OCI-LY7 (cell line): ENCODE results near the gene LIN37. TPM values are rescaled to one million over a fixed set of nuclear protein-coding genes. Genes with fewer than 3 reads are reported as not detected.

Experiments used
- BruUV-seq: library from RNA; stranded (reverse); fragments of 400-500 nt; replicated peaks from 2 replicates; lab custom pipeline; 2021; lab: Mats Ljungman, UMichigan
- CTCF ChIA-PET: fragments of 300-600 bp; sonication (Branson Sonifier 250); formaldehyde crosslinking; loops from one replicate; lab custom pipeline; 2022; ENCODE audit warnings: antibody characterized with exemption; ENCODE audit not compliant: unreplicated experiment; lab: Charles Lee
- POLR2A ChIA-PET: fragments of 300-600 bp; sonication (Branson Sonifier 250); formaldehyde crosslinking; loops from one replicate; lab custom pipeline; 2022; ENCODE audit warnings: antibody characterized with exemption; lab: Charles Lee
- DNase-seq: peaks from one replicate; pipeline ENCODE4 v3.0.0-alpha.2; 2015; ENCODE audit warnings: low spot score
- H2AFZ ChIP-seq: fragments of 200-600 bp; sonication (generic), shearing (Covaris generic); 2 replicates; pipeline ENCODE4 v1.6.1; 2014; ENCODE audit warnings: mild to moderate bottlenecking, antibody characterized with exemption, low read length, moderate library complexity
- H3K27ac ChIP-seq: fragments of 200-600 bp; sonication (generic); 2 replicates; pipeline ENCODE4 v1.5.1; 2014; ENCODE audit warnings: mixed run types, low read depth, mild to moderate bottlenecking, moderate library complexity, low read length, inconsistent platforms; ENCODE audit not compliant: poor library complexity, severe bottlenecking
- H3K36me3 ChIP-seq: fragments of 200-600 bp; sonication (generic); 2 replicates; pipeline ENCODE4 v1.6.1; 2014; ENCODE audit warnings: mild to moderate bottlenecking, antibody characterized with exemption, low read length, moderate library complexity, mixed read lengths; ENCODE audit not compliant: insufficient read depth
- H3K4me1 ChIP-seq: fragments of 200-600 bp; sonication (generic); 2 replicates; pipeline ENCODE4 v1.5.1; 2014; ENCODE audit warnings: mild to moderate bottlenecking, low read length; ENCODE audit not compliant: insufficient read depth, poor library complexity, severe bottlenecking
- H3K4me2 ChIP-seq: fragments of 200-600 bp; sonication (generic); 2 replicates; pipeline ENCODE4 v1.6.1; 2014; ENCODE audit warnings: mild to moderate bottlenecking, low read length
- H3K4me3 ChIP-seq: fragments of 200-600 bp; sonication (generic); 2 replicates; pipeline ENCODE4 v1.5.1; 2014; ENCODE audit warnings: mild to moderate bottlenecking, low read depth, low read length; ENCODE audit not compliant: poor library complexity, severe bottlenecking
- H3K79me2 ChIP-seq: fragments of 200-600 bp; sonication (generic); 2 replicates; pipeline ENCODE4 v1.6.1; 2016; ENCODE audit warnings: low read depth, mild to moderate bottlenecking, low read length, moderate library complexity, mixed read lengths; ENCODE audit not compliant: insufficient read depth
- H3K9me2 ChIP-seq: fragments of 200-600 bp; sonication (generic); 2 replicates; pipeline ENCODE4 v1.6.1; 2016; ENCODE audit warnings: mild to moderate bottlenecking, low read length, mixed read lengths; ENCODE audit not compliant: insufficient read depth
- H3K9me3 ChIP-seq: fragments of 200-600 bp; sonication (generic); 2 replicates; pipeline ENCODE4 v1.6.1; 2014; ENCODE audit warnings: mild to moderate bottlenecking, mixed run types, low read length, mixed read lengths
- H4K20me1 ChIP-seq: fragments of 200-600 bp; sonication (generic); 2 replicates; pipeline ENCODE4 v1.6.1; 2014; ENCODE audit warnings: mild to moderate bottlenecking, antibody characterized with exemption, low read length, moderate library complexity, mixed read lengths; ENCODE audit not compliant: insufficient read depth
- EZH2phosphoT487 ChIP-seq: fragments of 200-600 bp; sonication (generic); IDR thresholded peaks from 2 replicates; pipeline ENCODE4 v1.6.1; 2018; ENCODE audit warnings: low read depth, borderline replicate concordance, mild to moderate bottlenecking, mixed run types, antibody characterized with exemption, low read length, moderate library complexity, mixed read lengths
- intact Hi-C: fragments of 100-400 bp; cut with micrococcal nuclease; formaldehyde crosslinking; loops from one replicate; pipeline ENCODE4 v1.10.0; 2022; ENCODE audit not compliant: unreplicated experiment
- total RNA-seq, 2 experiments: library from RNA; depleted of rRNA in 1 of 2; stranded (reverse); fragments of >200 nt in 1 of 2; shearing (Covaris generic) in 1 of 2; gene quantifications; 2 replicates each; pipeline ENCODE4 v1.2.3, GENCODE V29; 2014 to 2022
- TF ChIP-seq, protein P1 (sequence below): fragments of 200-600 bp; sonication (generic); conservative IDR thresholded peaks from 2 replicates; pipeline ENCODE4 v1.5.1; 2014; ENCODE audit warnings: mild to moderate bottlenecking, antibody characterized with exemption, low read length, moderate library complexity, mixed read lengths

LIN37 gene
- total RNA-seq, 2 experiments from 2014 or later: 11.6 to 11.7 TPM

DNA sequence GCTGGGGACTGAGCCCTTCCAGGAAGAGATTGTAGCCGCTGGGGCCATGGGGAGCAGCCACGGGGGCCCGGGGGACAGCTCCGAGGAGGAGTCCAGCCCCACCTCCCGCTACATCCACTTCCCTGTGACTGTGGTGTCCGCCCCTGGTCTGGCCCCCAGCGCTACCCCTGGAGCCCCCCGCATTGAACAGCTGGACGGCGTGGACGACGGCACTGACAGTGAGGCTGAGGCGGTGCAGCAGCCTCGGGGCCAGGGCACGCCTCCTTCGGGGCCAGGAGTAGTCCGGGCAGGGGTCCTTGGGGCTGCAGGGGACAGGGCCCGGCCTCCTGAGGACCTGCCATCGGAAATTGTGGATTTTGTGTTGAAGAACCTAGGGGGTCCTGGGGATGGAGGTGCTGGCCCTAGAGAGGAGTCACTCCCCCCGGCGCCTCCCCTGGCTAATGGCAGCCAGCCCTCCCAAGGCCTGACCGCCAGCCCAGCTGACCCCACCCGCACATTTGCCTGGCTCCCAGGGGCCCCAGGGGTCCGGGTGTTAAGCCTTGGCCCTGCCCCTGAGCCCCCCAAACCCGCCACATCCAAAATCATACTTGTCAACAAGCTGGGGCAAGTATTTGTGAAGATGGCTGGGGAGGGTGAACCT, 15.7 kb upstream of the LIN37 start:
- peaks cover 98% of the 10 kb centered on the region for H3K36me3 ChIP-seq
- no peaks in the 10 kb centered on the region for H3K79me2 ChIP-seq
- TF ChIP-seq EZH2phosphoT487: no peak
- TF ChIP-seq, protein P1, sequence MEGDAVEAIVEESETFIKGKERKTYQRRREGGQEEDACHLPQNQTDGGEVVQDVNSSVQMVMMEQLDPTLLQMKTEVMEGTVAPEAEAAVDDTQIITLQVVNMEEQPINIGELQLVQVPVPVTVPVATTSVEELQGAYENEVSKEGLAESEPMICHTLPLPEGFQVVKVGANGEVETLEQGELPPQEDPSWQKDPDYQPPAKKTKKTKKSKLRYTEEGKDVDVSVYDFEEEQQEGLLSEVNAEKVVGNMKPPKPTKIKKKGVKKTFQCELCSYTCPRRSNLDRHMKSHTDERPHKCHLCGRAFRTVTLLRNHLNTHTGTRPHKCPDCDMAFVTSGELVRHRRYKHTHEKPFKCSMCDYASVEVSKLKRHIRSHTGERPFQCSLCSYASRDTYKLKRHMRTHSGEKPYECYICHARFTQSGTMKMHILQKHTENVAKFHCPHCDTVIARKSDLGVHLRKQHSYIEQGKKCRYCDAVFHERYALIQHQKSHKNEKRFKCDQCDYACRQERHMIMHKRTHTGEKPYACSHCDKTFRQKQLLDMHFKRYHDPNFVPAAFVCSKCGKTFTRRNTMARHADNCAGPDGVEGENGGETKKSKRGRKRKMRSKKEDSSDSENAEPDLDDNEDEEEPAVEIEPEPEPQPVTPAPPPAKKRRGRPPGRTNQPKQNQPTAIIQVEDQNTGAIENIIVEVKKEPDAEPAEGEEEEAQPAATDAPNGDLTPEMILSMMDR: no peak
- ChIA-PET CTCF (no interaction called here), POLR2A (no interaction called here)
- H3K4me1 ChIP-seq: peaks cover 13% of the 10 kb centered on the region
- no peak overlapping the region for H3K4me2 ChIP-seq
- no peak overlapping the region for H3K27ac ChIP-seq
- no peaks in the 10 kb centered on the region for H3K9me3 ChIP-seq
- intact Hi-C loops: no loop called here
- H3K9me2 ChIP-seq: no peaks in the 10 kb centered on the region
- H2AFZ ChIP-seq: no peak overlapping the region
- no peak for DNase-seq
- BruUV-seq: no TSS peak
- H3K4me3 ChIP-seq: no peak overlapping the region
- no peaks in the 10 kb centered on the region for H4K20me1 ChIP-seq

DNA sequence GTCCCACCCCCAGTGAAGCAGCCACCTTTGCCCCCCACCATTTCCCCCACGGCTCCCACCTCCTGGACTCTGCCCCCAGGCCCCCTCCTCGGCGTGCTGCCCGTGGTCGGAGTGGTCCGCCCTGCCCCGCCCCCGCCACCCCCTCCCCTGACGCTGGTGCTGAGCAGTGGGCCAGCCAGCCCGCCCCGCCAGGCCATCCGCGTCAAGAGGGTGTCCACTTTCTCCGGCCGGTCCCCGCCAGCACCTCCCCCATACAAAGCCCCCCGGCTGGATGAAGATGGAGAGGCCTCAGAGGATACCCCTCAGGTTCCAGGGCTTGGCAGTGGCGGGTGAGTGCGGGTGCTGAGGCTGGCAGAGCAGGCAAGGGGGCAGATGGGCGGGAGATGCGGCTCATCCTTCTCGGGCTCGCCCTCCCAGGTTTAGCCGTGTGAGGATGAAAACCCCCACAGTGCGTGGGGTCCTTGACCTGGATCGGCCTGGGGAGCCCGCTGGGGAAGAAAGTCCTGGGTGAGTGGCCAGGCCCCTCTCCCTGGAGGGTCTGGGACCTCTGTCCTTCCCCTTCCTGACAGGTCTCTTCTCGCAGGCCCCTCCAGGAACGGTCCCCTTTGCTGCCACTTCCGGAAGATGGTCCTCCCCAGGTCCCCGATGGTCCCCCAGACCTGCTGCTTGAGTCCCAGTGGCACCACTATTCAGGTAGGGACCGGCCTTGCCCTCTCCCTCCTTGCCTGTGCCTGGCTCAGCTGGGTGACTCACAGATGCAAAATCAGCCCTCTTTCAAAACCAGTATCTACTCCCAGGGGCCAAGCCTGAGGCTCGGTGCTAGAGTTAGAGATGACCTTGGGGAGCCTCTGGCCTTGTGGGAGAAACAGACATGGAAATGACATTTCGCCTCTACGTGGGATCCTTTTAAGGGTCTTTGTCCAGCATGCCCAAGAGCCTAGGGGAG, 14.9 kb upstream of the LIN37 start:
- Histone ChIP-seq H3K9me2 (no peaks in the 10 kb centered on the region), H3K27ac (no peak overlapping the region), H3K79me2 (no peaks in the 10 kb centered on the region), H3K4me1 (peaks cover 14% of the 10 kb centered on the region), H3K4me3 (no peak overlapping the region), H3K9me3 (no peaks in the 10 kb centered on the region), H2AFZ (no peak overlapping the region), H4K20me1 (no peaks in the 10 kb centered on the region), H3K36me3 (peaks cover 98% of the 10 kb centered on the region), H3K4me2 (no peak overlapping the region)
- CTCF ChIA-PET: no interaction called here
- intact Hi-C loops: no loop called here
- TF ChIP-seq EZH2phosphoT487: no peak
- TF ChIP-seq, protein P1: no peak
- no TSS peak for BruUV-seq
- no peak for DNase-seq
- POLR2A ChIA-PET: no interaction called here
